Uterus (tissue), 2 donors: Measurements from ENCODE around the gene SCP2.

Experiments used
- POLR2A ChIP-seq, 2 donors: fragments of 450-650 bp; IDR thresholded peaks; one replicate each; pipeline ENCODE4 v1.6.1; 2016; ENCODE audit warnings: antibody characterized with exemption in 2 of 2, mild to moderate bottlenecking in 1 of 2, moderate library complexity in 1 of 2
- TF ChIP-seq, protein P1 (sequence below), 4 experiments: fragments of 200-600 bp in 2 of 4; fragments of 450-650 bp in 2 of 4; sonication (generic) in 2 of 4; IDR thresholded peaks; one replicate each; pipeline ENCODE4 v1.5.1; 2016 to 2019; ENCODE audit warnings: antibody characterized with exemption in 4 of 4, mild to moderate bottlenecking in 2 of 4, moderate library complexity in 1 of 4

- TF ChIP-seq, protein P1, sequence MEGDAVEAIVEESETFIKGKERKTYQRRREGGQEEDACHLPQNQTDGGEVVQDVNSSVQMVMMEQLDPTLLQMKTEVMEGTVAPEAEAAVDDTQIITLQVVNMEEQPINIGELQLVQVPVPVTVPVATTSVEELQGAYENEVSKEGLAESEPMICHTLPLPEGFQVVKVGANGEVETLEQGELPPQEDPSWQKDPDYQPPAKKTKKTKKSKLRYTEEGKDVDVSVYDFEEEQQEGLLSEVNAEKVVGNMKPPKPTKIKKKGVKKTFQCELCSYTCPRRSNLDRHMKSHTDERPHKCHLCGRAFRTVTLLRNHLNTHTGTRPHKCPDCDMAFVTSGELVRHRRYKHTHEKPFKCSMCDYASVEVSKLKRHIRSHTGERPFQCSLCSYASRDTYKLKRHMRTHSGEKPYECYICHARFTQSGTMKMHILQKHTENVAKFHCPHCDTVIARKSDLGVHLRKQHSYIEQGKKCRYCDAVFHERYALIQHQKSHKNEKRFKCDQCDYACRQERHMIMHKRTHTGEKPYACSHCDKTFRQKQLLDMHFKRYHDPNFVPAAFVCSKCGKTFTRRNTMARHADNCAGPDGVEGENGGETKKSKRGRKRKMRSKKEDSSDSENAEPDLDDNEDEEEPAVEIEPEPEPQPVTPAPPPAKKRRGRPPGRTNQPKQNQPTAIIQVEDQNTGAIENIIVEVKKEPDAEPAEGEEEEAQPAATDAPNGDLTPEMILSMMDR (IDR thresholded peaks at IDR 0.05) = no peak
- TF ChIP-seq POLR2A (IDR thresholded peaks at IDR 0.05) = no peak
These were observed 161.7 kb downstream of the SCP2 start for GRCh38 chr1:53088616-53089300.
